OCI-LY7 (cell line): Measurements from ENCODE around the gene LCN2. TPM values are rescaled to one million over a fixed set of nuclear protein-coding genes. Genes with fewer than 3 reads are reported as not detected.

Source experiments
- BruUV-seq: library from RNA; stranded (reverse); fragments of 400-500 nt; replicated peaks from 2 replicates; lab custom pipeline; 2021; lab: Mats Ljungman, UMichigan
- CTCF ChIA-PET: fragments of 300-600 bp; sonication (Branson Sonifier 250); formaldehyde crosslinking; loops from one replicate; lab custom pipeline; 2022; ENCODE audit warnings: antibody characterized with exemption; ENCODE audit not compliant: unreplicated experiment; lab: Charles Lee
- POLR2A ChIA-PET: fragments of 300-600 bp; sonication (Branson Sonifier 250); formaldehyde crosslinking; loops from one replicate; lab custom pipeline; 2022; ENCODE audit warnings: antibody characterized with exemption; lab: Charles Lee
- DNase-seq: peaks from one replicate; pipeline ENCODE4 v3.0.0-alpha.2; 2015; ENCODE audit warnings: low spot score
- H2AFZ ChIP-seq: fragments of 200-600 bp; sonication (generic), shearing (Covaris generic); 2 replicates; pipeline ENCODE4 v1.6.1; 2014; ENCODE audit warnings: mild to moderate bottlenecking, antibody characterized with exemption, low read length, moderate library complexity
- H3K27ac ChIP-seq: fragments of 200-600 bp; sonication (generic); 2 replicates; pipeline ENCODE4 v1.5.1; 2014; ENCODE audit warnings: mixed run types, low read depth, mild to moderate bottlenecking, moderate library complexity, low read length, inconsistent platforms; ENCODE audit not compliant: poor library complexity, severe bottlenecking
- H3K36me3 ChIP-seq: fragments of 200-600 bp; sonication (generic); 2 replicates; pipeline ENCODE4 v1.6.1; 2014; ENCODE audit warnings: mild to moderate bottlenecking, antibody characterized with exemption, low read length, moderate library complexity, mixed read lengths; ENCODE audit not compliant: insufficient read depth
- H3K4me1 ChIP-seq: fragments of 200-600 bp; sonication (generic); 2 replicates; pipeline ENCODE4 v1.5.1; 2014; ENCODE audit warnings: mild to moderate bottlenecking, low read length; ENCODE audit not compliant: insufficient read depth, poor library complexity, severe bottlenecking
- H3K4me2 ChIP-seq: fragments of 200-600 bp; sonication (generic); 2 replicates; pipeline ENCODE4 v1.6.1; 2014; ENCODE audit warnings: mild to moderate bottlenecking, low read length
- H3K4me3 ChIP-seq: fragments of 200-600 bp; sonication (generic); 2 replicates; pipeline ENCODE4 v1.5.1; 2014; ENCODE audit warnings: mild to moderate bottlenecking, low read depth, low read length; ENCODE audit not compliant: poor library complexity, severe bottlenecking
- H3K79me2 ChIP-seq: fragments of 200-600 bp; sonication (generic); 2 replicates; pipeline ENCODE4 v1.6.1; 2016; ENCODE audit warnings: low read depth, mild to moderate bottlenecking, low read length, moderate library complexity, mixed read lengths; ENCODE audit not compliant: insufficient read depth
- H3K9me2 ChIP-seq: fragments of 200-600 bp; sonication (generic); 2 replicates; pipeline ENCODE4 v1.6.1; 2016; ENCODE audit warnings: mild to moderate bottlenecking, low read length, mixed read lengths; ENCODE audit not compliant: insufficient read depth
- H3K9me3 ChIP-seq: fragments of 200-600 bp; sonication (generic); 2 replicates; pipeline ENCODE4 v1.6.1; 2014; ENCODE audit warnings: mild to moderate bottlenecking, mixed run types, low read length, mixed read lengths
- H4K20me1 ChIP-seq: fragments of 200-600 bp; sonication (generic); 2 replicates; pipeline ENCODE4 v1.6.1; 2014; ENCODE audit warnings: mild to moderate bottlenecking, antibody characterized with exemption, low read length, moderate library complexity, mixed read lengths; ENCODE audit not compliant: insufficient read depth
- CTCF ChIP-seq: fragments of 200-600 bp; sonication (generic); conservative IDR thresholded peaks from 2 replicates; pipeline ENCODE4 v1.5.1; 2014; ENCODE audit warnings: mild to moderate bottlenecking, antibody characterized with exemption, low read length, moderate library complexity, mixed read lengths
- EZH2phosphoT487 ChIP-seq: fragments of 200-600 bp; sonication (generic); IDR thresholded peaks from 2 replicates; pipeline ENCODE4 v1.6.1; 2018; ENCODE audit warnings: low read depth, borderline replicate concordance, mild to moderate bottlenecking, mixed run types, antibody characterized with exemption, low read length, moderate library complexity, mixed read lengths
- intact Hi-C: fragments of 100-400 bp; cut with micrococcal nuclease; formaldehyde crosslinking; loops from one replicate; pipeline ENCODE4 v1.10.0; 2022; ENCODE audit not compliant: unreplicated experiment
- total RNA-seq, 2 experiments: library from RNA; depleted of rRNA in 1 of 2; stranded (reverse); fragments of >200 nt in 1 of 2; shearing (Covaris generic) in 1 of 2; gene quantifications; 2 replicates each; pipeline ENCODE4 v1.2.3, GENCODE V29; 2014 to 2022

Gene LCN2
- total RNA-seq, 2 experiments from 2014 or later: not detected

GRCh38 chr9:128153947-128154695 is 4.9 kb downstream of the LCN2 start:
- H3K9me3 ChIP-seq: no peaks in the 10 kb centered on the region
- TF ChIP-seq EZH2phosphoT487 (no peak), CTCF (no peak)
- DNase-seq: no peak
- intact Hi-C loops: no loop called here
- no peaks in the 10 kb centered on the region for H3K36me3 ChIP-seq
- BruUV-seq: no TSS peak
- no peak overlapping the region for H2AFZ ChIP-seq
- H3K4me1 ChIP-seq: no peaks in the 10 kb centered on the region
- H4K20me1 ChIP-seq: no peaks in the 10 kb centered on the region
- no peaks in the 10 kb centered on the region for H3K79me2 ChIP-seq
- H3K4me3 ChIP-seq: no peak overlapping the region
- no peaks in the 10 kb centered on the region for H3K9me2 ChIP-seq
- no peak overlapping the region for H3K27ac ChIP-seq
- ChIA-PET CTCF (no interaction called here), POLR2A (no interaction called here)
- H3K4me2 ChIP-seq: no peak overlapping the region

- Histone ChIP-seq H3K4me2 (no peak overlapping the region), H3K4me1 (peaks cover 9% of the 10 kb centered on the region), H3K27ac (no peak overlapping the region), H3K9me2 (no peaks in the 10 kb centered on the region), H3K4me3 (no peak overlapping the region), H3K36me3 (no peaks in the 10 kb centered on the region), H3K9me3 (no peaks in the 10 kb centered on the region), H3K79me2 (peaks cover 1% of the 10 kb centered on the region; the same call in 1 of the 2 replicates), H2AFZ (no peak overlapping the region), H4K20me1 (no peaks in the 10 kb centered on the region)
- BruUV-seq: no TSS peak
- DNase-seq: no peak
- intact Hi-C loops: no loop called here
- TF ChIP-seq EZH2phosphoT487 (no peak), CTCF (no peak)
- CTCF ChIA-PET: no interaction called here
- POLR2A ChIA-PET: interaction anchor here (0.6 to 0.7 kb wide), 2 partner anchors 63 to 749 kb away, joined by 3 read pairs; no protein-coding TSS in a partner anchor
Observed at GRCh38 chr9:128155736-128156500, 6.7 kb downstream of the LCN2 start.

- H3K9me3 ChIP-seq: no peaks in the 10 kb centered on the region
- H4K20me1 ChIP-seq: no peaks in the 10 kb centered on the region
- intact Hi-C loops: no loop called here
- peak; percentile 31 for DNase-seq
- peak overlapping the region; percentile 88 for H3K4me2 ChIP-seq
- peaks cover 23% of the 10 kb centered on the region for H3K36me3 ChIP-seq
- peak overlapping the region; percentile 95 for H2AFZ ChIP-seq
- H3K79me2 ChIP-seq: peaks cover 4% of the 10 kb centered on the region; the same call in 1 of the 2 replicates
- POLR2A ChIA-PET: interaction anchor here (0.6 kb wide), 2 partner anchors 17 to 175 kb away, joined by 3 to 5 read pairs; no protein-coding TSS in a partner anchor
- peak overlapping the region; percentile 41 for H3K27ac ChIP-seq
- no TSS peak for BruUV-seq
- H3K4me1 ChIP-seq: peaks cover 14% of the 10 kb centered on the region
- CTCF ChIA-PET: no interaction called here
- H3K9me2 ChIP-seq: no peaks in the 10 kb centered on the region
- no peak for TF ChIP-seq EZH2phosphoT487
- TF ChIP-seq CTCF: no peak
- H3K4me3 ChIP-seq: peak overlapping the region; percentile 70
Observed at GRCh38 chr9:128159522-128159783, 10.2 kb downstream of the LCN2 start.
